Raji (cell line): ENCODE data around the gene MTCH1.

Experiments
- POLR2A ChIP-seq: IDR thresholded peaks from 2 replicates; pipeline ENCODE4 v1.6.1; 2011; ENCODE audit warnings: low read depth, low read length, control low read depth; ENCODE audit not compliant: insufficient read depth

The MTCH1 gene

DNA sequence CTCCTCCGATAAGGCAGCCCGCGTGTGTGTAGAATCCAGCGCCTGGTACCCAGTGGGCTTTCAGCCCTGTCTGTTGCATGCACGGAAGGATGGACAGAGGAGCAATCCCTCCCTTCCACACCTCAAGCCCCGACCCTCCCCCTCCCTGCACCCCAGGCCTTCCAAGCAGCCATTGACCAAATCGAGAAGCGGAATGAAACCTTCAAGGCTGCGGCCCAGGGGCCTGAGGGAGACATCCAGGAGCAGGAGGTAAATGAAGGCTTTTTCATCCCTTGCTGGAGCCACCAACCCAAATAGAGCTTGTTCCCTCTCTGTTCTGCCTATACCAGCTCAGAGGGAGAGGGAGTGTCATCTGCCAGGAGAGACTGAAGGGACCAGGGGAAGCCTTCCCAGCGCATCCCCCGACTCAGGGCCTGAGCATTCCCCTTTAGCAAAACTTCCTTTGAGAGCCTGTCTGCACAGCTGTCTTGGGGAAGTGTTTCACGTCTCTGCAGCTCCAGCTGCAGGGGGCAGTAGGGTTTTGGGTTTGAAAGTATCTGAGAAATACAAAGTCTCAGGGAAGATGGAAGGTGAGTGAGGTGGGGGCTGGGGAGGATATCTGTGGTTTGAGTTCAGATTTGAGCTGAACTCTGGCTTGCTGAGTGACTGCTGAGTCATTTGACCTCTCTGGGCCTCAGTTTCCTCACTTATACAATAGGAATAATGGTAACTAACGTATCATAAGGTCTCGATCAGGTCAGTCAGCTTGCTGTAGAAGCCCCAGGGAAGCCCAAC is 35.5 kb upstream of the MTCH1 start:
- TF ChIP-seq POLR2A, result no peak

DNA sequence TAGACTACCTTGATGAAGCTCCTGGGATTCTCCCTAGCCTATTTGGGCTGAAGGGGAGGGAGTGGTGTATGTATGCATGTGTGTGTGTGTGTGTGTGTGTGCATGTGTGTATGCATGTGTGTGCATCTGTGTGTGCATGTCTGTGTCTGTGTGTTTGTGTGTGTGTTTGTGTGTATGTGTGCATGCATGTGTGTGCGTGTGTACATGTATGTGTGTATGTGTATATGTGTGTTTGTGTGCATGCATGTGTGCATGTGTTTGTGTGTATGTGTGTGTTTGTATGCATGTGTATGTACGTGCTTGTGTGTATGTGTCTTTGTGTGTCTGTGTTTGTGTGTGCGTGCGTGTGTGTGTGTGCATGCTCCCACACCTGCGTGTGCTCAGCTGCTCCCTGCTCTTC is 34.8 kb upstream of the MTCH1 start:
- TF ChIP-seq POLR2A, result no peak

DNA sequence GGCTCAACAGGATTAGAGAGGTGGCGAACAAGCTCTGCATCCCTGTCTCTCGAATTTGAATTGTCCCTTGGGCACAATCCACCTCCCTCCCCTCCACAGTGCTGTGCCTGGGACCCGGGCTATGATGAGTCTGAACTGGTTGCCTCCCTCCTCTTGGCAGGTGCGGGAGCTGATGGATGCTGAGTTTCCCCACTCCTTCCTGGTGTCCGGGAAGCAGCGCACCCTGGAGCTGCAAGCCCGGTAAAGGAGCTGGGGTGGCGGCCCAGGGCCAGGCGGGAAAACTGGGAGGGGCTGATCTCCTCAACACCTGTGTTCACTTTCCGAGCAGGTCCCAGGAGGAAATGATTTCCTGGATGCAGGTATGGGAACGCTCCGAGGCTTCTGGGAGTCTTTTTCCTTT is 34.4 kb upstream of the MTCH1 start:
- no peak for TF ChIP-seq POLR2A

DNA sequence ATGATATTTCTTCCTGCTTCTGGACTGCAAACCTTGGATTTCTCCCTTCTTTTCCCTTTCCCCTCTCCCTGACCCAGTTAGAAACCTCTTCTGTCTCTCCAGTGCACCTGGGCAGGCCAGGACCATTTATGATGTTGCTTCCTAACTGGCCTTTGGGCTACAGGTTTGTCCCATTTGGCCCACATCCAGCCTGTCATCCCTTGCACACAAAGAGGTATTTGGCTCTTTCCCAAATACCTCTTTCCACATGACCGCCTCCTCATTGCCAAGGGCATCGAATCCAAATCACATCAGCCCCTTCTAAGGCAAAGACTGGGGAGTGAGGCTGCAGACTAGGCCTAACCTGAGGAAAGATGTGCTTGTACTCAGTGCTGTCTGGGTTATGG is 33.1 kb upstream of the MTCH1 start:
- no peak for TF ChIP-seq POLR2A

DNA sequence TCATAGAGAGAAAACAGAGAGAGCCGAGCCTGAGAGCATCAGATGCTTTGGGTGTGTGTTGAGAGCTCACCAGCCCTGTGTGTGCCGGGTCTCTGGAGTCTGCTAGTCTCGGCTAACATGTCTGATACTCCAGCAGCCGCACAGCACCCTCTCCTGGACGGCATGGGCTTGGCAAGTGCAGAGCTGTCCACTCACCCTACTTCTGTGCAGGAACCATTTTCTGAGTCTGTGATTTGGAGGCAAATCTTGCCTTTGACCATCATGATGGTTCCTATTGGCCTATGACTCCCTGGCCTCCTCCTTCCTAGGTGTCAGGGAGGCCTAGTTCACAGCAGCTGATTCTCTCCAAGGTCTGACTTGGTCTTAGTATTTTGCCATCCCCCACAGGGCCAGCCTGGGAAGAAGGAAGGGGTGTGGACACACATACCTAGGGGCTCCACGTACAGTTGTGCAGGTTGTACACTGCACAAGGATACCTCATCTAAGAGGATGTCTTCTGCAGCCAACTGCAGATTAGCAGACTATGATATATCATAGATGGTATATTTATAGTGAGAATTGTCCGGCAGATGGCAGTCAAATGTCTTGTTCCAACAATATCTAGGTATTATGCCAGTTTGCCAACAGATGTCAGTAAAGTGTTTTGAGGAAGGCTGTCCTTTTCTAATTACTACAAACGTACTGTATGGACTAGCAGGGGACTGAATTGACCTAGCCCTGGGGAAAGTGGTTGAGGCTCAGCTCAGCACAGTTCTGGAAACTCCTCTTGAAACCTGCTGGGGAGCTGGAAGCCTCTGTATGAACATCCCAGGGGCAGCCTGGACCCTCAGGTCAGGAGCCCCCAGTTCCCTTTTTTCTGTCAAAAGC is 32.4 kb upstream of the MTCH1 start:
- no peak for TF ChIP-seq POLR2A

DNA sequence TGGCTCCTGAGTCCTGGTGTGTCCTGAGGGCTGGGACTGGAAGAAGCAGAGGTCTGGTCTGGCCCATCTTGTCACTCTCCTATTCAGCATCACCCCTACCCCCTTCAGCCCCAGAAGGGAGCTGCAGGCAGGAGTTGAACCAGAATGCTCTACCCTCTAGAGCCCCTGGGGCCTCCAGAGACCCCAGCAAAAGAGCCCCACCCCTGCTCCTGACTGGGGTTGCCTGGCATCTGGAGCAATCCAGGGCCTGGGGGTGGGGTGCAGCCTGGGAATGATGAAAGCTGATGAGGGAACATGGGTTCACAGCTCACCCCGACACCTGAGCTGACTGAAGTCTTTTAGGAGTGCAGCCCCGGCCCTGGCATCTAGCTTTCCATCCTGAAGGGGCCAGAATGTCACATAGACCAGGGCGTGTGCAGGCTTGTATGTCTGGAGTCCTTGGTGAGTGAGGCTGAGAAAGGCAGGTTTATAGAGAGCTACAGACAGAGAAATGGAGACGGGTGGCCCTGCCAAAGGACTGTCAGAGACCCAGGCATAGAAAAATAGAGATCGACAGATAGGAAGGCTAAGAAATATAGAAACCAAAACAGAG is 31.7 kb upstream of the MTCH1 start:
- no peak for TF ChIP-seq POLR2A

DNA sequence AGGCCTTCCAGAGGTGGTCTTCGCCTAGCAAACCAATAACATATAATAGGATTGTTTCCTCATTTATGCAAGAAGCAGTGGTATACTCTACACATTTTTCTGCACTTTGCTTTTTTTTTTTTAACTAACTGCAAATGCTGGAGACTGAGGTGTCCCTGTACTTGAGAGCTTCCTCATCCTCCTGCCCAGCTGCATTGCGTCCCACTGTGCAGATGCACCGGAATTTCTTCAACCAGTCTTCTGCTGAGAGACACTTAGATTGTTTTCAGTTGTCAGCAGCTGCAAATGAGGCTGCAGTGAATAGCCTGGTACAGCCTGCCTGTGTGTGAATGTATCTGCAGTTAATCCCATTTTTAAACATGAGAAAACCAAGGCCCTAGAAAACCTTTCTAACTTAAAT is 31.0 kb upstream of the MTCH1 start:
- TF ChIP-seq POLR2A, result no peak

DNA sequence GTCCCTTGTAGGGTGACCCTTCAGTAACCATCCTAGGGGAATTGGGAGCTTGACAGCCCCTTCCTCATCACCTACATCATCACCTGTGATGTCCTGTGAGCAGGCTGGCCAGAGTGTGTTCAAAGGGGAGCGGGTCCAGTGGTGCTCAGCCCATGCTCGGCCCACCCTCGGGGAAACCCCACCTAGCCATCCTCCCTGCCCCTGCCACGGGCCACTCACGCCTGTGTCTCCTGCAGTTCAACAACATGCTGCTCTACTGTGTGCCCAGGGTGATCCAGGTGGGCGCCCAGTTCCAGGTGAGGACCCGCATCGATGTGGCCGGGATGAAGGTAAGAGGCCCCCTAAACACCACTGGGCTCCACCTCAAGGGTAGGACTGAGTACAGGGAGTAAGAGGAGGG is 29.5 kb upstream of the MTCH1 start:
- no peak for TF ChIP-seq POLR2A

DNA sequence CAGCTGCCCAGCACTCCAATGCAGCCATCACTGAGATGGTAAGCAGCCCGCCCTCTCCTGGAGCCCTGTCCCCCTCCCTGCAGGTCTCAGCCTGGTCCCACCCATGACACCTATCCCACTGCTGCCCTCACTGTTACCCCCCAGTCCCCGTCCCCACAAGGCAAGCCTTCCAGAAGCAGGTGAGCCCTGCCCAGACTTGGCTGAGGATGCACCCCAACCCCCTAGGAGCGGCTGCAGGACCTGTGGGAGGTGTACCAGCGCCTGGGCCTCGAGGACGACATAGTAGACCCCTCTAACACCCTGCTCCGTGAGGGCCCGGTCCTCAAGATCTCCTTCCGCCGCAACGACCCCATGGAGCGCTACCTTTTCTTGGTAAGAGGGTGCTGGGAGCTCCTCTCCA is 28.7 kb upstream of the MTCH1 start:
- no peak for TF ChIP-seq POLR2A

DNA sequence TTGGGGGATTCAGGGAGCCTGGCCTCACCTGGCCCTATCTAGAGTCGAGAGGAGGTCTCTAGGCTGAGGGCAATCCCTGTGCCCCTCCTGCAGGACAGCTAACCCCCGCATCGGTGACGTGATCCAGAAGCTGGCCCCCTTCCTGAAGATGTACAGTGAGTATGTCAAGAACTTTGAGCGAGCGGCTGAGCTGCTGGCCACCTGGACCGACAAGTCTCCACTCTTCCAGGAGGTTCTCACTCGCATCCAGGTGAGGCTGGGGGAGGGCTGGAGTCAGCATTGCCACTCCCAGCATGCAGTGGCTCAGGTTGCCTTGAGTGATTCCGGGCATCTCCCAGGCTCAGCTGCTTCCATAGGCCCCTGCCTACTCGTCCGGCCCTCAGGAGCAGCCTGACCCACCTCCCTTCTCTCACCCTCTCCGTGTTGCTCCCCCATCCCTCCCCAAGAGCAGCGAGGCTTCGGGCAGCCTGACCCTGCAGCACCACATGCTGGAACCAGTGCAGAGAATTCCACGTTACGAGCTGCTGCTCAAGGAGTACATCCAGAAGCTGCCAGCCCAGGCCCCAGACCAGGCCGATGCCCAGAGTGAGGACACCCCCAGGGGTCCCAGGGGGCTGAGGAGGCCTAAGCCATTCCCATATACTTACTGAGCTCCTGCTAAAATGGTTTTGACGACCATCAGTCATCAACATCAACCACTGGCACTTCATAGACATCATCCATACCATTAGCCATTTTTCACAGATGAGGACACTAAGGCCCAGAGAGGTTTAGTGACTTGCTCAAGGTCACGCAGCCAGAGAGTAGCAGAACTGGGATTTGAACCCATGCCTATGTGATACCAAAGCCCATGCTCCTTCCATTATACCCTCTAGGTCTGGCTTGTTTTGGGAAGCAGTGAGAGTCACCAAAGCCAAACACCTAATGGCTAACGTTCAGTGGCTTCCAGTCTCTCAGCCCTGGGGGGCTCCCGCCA is 27.8 kb upstream of the MTCH1 start:
- no peak for TF ChIP-seq POLR2A

DNA sequence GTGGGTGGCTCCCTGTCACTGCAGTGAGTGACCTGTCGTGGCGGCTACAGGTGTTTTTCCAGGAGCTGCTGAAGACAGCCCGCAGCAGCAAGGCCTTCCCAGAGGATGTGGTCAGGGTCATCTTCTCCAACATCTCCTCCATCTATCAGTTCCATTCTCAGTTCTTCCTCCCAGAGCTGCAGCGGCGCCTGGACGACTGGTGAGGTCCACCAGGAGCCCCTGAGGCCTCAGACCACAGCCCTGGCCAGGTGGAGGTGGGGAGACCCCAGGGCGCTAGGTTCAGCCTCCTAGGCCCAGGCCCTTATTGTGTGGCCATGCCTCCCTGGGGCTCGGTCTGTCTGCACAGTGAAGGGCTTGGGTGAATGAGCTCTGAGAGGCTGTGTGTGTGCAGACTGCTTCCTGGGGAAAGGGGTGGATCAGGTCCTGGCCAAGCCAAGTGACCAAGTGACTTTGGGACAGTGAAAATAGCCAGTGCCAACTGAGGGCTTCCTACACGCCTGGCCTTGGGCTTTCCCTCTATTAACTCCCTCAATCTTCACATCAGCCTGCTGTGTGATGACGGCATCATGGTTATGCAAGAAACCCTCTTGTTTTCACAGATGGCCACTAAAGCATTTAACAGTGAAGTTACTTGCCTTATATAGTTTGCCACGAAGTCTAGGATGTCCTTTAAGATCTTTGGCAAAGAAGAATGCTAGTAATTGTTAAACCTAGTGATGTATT is 25.8 kb upstream of the MTCH1 start:
- no peak for TF ChIP-seq POLR2A

DNA sequence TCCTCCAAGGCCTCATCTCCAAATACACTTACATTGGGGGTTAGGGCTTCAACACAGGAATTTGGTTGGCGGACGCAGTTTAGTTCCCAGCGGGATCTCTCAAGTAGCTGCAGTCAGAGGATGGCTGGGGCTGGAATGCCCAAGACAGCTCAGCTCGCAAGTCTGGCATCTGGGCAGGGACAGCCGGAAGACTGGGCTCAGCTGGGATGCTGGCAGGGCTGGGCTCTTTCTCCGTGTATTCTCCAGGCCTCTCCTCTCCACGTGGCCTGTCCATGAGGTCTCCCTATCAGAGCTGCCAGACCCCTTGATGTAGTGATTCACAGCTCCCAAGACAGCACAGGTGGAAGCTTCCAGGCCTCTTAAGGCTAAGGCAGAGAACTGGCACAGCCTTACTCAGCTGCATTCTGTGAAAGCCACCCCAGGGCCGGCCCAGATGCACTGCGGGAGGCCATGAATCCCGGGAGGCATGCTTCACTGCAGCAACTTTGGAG is 24.5 kb upstream of the MTCH1 start:
- TF ChIP-seq POLR2A, result no peak

DNA sequence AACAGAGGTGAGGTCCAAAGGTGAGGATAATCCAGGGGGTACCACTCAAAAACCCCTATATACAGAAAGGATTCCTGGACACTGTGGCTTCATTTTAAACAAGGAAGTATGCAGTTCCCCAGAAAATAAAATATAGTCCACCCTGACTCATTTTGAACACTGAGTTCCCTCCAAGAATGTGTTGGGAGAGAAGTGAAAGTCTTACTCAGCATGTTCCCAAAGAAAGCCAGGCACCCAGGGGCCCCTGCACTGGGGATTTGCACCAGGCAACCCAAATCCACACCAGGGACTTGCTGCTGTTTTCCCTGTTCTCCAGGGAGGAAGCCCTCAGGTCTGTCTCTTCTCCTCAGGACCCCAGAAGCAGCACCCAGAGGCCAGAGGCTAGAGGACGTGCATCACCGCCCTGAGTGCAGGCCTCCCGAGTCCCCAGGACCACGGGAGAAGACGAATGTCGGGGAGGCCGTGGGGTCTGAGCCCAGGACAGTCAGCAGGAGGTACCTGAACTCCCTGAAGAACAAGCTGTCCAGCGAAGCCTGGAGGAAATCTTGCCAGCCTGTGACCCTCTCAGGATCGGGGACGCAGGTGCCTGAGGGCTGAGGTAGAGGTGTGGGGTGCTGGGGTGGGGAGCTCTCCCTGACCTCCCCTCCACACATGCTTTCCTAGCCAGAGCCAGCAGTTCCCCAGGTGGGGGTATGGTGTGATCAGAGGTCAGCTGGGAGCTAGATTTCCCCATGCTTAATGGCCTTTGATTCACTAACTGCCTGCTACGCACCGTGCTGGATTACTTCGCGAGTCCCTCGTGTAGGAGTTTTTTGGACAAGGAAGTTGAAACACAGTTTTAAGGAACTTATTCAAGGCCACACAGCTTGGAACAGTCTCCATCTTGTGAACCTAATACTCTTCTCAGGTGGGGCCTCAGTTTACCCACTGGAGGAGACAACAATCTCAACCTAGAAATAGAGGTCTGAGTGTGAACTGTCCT is 22.8 kb upstream of the MTCH1 start:
- TF ChIP-seq POLR2A, result no peak

DNA sequence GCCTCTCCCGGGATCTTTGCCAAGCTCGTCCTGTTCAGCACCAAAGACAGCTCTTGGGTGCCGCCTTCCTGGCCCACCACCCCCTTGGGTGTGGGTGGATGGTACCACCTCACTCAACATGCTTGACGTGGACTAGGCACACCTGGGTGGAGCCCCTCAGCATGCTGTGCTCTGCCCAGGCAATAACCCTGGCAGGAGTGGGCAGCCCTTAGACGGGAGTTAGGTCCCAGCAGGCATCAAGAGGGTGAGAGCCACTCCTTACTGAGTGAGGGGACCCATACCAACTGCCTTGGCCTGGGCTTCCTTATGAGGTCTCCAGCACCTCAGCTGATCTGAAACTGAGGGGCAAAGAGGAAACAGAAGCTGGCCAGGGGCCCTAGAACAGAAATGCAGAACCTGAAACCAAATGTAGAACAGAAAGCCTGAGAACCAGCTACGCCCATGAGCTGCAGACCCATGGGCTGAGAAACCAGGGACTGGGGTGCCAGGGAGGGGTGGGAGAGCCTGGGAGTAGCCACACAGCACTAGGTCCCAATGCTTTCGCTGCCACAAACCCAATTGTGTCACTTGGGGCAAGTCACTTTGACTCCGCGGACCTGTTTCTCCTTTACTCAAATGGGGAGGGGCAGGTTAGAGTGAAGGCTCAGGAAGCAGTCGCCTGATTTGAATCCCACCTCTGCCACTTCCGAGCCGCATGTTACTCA is 21.5 kb upstream of the MTCH1 start:
- TF ChIP-seq POLR2A, result no peak
